ENCODE results near the gene DDX42. TPM values are rescaled to one million over a fixed set of nuclear protein-coding genes. Genes with fewer than 3 reads are reported as not detected.

Gene DDX42
- polyA plus RNA-seq, 1 donor from 2014 or later, result 115 TPM

GRCh38 chr17:63827801-63828221 is 53.8 kb downstream of the DDX42 start:
- H3K4me3 ChIP-seq (ENCODE audit: low read length), result peak overlapping the region; percentile 90
- no peaks in the 10 kb centered on the region for H3K9me3 ChIP-seq (ENCODE audit: low read length)
- peaks cover 26% of the 10 kb centered on the region for H3K79me2 ChIP-seq (replicated peaks; ENCODE audit: insufficient read depth, low read length)
- no peaks in the 10 kb centered on the region for H3K27me3 ChIP-seq (ENCODE audit: insufficient read depth, low read depth, low read length)
- H3K9me2 ChIP-seq (ENCODE audit: insufficient read depth, low read length), result no peaks in the 10 kb centered on the region
- H4K20me1 ChIP-seq (ENCODE audit: insufficient read depth), result no peaks in the 10 kb centered on the region
- no peaks in the 10 kb centered on the region for H3K36me3 ChIP-seq (ENCODE audit: insufficient read depth, low read length)
- H2AFZ ChIP-seq (ENCODE audit: low read depth, low read length), result peak overlapping the region; percentile 79
- peak overlapping the region; percentile 90 for H3K9ac ChIP-seq (ENCODE audit: low read length)
- H3F3A ChIP-seq (ENCODE audit: insufficient read depth, low read length, poor library complexity, severe bottlenecking), result peaks cover 4% of the 10 kb centered on the region
- peak overlapping the region; percentile 93 for H3K27ac ChIP-seq (ENCODE audit: low read length)
- TF ChIP-seq CTCF (IDR thresholded peaks at IDR 0.05; ENCODE audit: poor library complexity, severe bottlenecking), result peak; percentile 7
- no peak for TF ChIP-seq RAD21 (conservative IDR thresholded peaks at IDR 0.05)
- peak overlapping the region; percentile 100 for H3K4me2 ChIP-seq (ENCODE audit: low read length)

GRCh38 chr17:63828936-63829335 is 55.0 kb downstream of the DDX42 start:
- peaks cover 4% of the 10 kb centered on the region for H3F3A ChIP-seq (ENCODE audit: insufficient read depth, low read length, poor library complexity, severe bottlenecking)
- H3K27me3 ChIP-seq (ENCODE audit: insufficient read depth, low read depth, low read length), result no peaks in the 10 kb centered on the region
- H2AFZ ChIP-seq (ENCODE audit: low read depth, low read length), result no peak overlapping the region
- peak overlapping the region; percentile 90 for H3K4me3 ChIP-seq (ENCODE audit: low read length)
- no peaks in the 10 kb centered on the region for H4K20me1 ChIP-seq (ENCODE audit: insufficient read depth)
- H3K9me3 ChIP-seq (ENCODE audit: low read length), result no peaks in the 10 kb centered on the region
- TF ChIP-seq RAD21 (conservative IDR thresholded peaks at IDR 0.05) (no peak), SMC3 (conservative IDR thresholded peaks at IDR 0.05; ENCODE audit: poor library complexity) (no peak), POLR2AphosphoS5 (IDR thresholded peaks at IDR 0.05) (no peak), CTCF (IDR thresholded peaks at IDR 0.05; ENCODE audit: poor library complexity, severe bottlenecking) (no peak), EP300 (conservative IDR thresholded peaks at IDR 0.05; ENCODE audit: poor library complexity, severe bottlenecking) (no peak), EZH2 (IDR thresholded peaks at IDR 0.05; ENCODE audit: borderline replicate concordance, insufficient read depth, low read length, poor library complexity, severe bottlenecking) (no peak), REST (IDR thresholded peaks at IDR 0.05; ENCODE audit: borderline replicate concordance) (no peak), TAF1 (IDR thresholded peaks at IDR 0.05; ENCODE audit: low read depth) (no peak), MXI1 (conservative IDR thresholded peaks at IDR 0.05; ENCODE audit: poor library complexity, severe bottlenecking) (no peak)
- peak overlapping the region; percentile 100 for H3K4me2 ChIP-seq (ENCODE audit: low read length)
- no peaks in the 10 kb centered on the region for H3K9me2 ChIP-seq (ENCODE audit: insufficient read depth, low read length)
- no peaks in the 10 kb centered on the region for H3K36me3 ChIP-seq (ENCODE audit: insufficient read depth, low read length)
- peaks cover 26% of the 10 kb centered on the region for H3K79me2 ChIP-seq (replicated peaks; ENCODE audit: insufficient read depth, low read length)
- H3K9ac ChIP-seq (ENCODE audit: low read length), result no peak overlapping the region
- H3K27ac ChIP-seq (ENCODE audit: low read length), result no peak overlapping the region
